CD4-positive, alpha-beta T cell treated with Interleukin-15 for 4 hours (primary cell): ENCODE data around the gene SZT2.
"Not testable (repeated sequence)": the region's sequence is repeated elsewhere in the genome, so short reads cannot be mapped to it uniquely, and the experiment has no call there.

ENCODE experiments used
- DNase-seq: peaks from one replicate; pipeline ENCODE4 v3.0.0-alpha.2; 2020; ENCODE audit warnings: low spot score

Gene SZT2

DNA sequence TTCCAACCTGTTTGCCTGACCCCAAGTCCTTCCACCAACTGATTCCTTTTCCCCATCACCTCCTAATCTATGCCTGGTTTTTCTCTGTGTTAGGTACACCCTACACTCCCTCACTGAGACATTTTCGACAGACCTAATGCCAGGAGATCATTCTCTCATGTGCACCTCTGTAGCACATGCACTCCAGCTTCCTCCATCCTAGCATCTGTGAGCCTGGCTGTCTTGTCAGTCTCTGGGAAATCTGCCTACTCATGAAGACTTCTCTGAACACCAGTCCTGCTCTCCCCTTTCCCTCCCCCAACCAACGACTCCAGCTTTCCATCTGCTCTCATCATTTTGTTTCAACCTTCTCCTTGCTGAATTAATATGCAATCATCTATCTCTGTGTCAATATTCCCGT, 1.1 kb upstream of the SZT2 start:
- DNase-seq, result no peak

DNA sequence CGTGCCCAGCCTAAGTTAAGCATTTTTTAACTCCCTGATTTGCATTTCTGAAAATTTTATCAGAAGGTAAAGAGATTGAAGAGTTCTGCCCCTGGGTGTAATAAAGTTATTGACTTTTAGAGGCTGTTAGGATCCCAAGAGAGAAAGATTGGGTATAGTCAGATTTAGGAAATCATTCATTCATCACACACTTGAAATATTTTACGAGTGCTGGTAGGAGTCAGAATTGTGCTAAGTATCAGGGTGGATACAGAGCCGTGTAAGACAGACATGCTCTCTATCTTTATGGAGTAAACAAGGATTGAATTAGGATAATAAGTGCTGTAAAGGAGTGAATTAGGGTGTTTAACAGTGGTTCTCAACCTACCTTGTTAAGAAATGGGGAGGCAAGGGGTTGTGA, 3.0 kb downstream of the SZT2 start:
- no peak for DNase-seq

DNA sequence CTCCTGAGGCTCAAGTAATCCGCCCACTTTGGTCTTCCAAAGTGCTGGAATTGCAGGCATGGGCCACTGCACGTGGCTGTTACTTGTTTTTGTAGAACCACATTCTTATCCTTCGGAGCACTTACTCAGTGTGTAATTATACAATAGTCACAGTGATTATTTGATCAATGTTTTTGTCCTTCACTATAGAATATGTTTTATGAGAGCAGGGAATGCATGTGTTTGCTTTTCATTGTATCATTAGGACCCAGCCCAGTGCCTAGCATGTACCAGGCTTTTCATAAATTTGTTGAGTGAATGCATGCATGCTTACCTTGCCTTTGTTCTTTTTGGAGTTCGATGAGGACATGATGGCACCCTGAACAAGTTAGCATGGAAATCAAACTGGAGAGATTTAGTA, 5.8 kb downstream of the SZT2 start:
- DNase-seq, result no peak

DNA sequence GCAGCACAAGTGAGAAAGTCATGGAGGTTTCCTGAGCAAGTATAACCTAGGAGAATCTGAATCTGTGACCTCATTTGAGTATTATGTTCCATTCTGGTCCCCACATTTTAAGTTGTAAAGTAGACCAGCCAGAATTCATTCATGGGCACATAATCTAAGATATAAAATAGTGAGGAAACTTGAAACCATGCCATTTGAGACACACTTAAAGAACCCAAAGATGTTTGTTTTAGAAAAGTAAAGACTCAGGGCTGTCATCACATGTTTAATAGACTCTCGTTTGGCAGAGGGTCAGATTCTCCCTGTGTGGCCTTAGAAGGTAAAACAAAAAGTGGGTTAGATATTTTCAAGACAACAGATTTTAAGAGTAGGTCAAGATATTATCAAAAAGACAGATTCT, 6.4 kb downstream of the SZT2 start:
- no peak for DNase-seq

DNA sequence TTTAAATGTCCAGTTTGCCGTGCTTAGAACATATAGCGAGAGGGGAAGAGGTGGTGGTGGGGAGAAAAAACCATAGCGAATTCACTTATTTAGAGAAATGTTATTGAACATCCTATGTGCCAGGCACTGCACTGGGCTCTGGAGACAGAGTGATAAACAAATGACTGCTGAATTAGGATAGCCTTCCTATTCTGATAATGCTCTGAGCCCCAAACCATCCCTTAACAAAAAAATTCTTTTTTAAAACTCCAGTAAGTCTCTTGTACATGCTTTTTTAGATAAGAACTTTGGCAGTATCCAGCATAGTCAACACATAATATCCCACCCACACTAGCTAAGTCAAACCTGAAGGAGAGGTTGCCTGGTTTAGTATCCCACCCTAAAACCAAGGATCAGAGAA, 8.5 kb downstream of the SZT2 start:
- no peak for DNase-seq

GRCh38 chr1:43400441-43400840, 10.7 kb downstream of the SZT2 start:
- not testable (repeated sequence) for DNase-seq

- no peak for DNase-seq
Measured at GRCh38 chr1:43402089-43402865, 12.6 kb downstream of the SZT2 start.

GRCh38 chr1:43404353-43404752, 14.7 kb downstream of the SZT2 start:
- DNase-seq, result no peak

DNA sequence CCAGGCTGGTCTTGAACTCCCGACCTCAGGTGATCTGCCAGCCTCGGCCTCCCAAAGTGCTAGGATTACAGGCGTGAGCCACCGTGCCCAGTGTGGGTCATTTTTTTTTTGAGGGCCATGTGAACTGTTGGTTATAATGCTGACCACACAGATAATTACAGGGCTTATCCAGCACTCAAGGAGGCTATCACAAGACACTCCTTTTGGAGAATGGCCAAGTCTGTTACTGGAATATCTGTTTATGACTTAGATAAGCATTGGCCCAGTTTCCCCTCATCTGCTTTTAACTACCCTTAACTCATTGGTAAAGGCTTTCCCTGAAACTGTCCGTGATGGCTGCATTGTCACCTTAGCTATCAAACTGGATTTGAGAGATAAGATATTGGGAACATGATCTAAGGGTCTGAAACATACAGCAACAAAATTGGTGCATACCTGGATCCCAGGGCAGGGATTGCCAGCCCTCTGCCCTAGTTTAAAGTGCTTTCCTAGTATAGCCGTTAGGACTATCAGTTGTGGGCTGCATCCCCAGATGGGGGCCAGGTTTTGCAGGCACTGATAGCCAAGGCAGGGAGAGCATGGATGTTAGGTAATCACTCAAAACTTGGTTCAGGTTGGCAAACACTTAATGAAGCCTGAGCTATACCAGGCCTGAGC, 15.6 kb downstream of the SZT2 start:
- no peak for DNase-seq

- no peak for DNase-seq
Measured at GRCh38 chr1:43405876-43406234, 16.2 kb downstream of the SZT2 start.

DNA sequence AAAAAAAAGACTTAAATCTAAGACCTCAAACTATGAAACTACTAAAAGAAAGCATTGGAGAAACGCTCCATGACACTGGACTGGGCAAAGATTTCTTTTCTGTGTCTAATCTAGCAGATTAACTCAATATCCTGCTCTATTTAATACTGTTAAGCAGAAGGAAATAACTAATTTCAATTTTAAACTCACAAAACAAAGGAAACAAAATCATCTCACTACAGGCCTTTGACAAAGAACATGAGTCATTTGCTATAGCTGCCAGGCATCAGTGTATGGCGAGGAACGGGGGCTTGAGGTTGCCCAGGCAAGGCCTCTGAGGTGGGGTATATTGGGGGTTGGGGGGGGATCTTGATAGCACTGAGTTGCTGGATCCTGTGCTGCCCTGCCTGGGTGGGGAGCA, 20.9 kb downstream of the SZT2 start:
- DNase-seq, result no peak

DNA sequence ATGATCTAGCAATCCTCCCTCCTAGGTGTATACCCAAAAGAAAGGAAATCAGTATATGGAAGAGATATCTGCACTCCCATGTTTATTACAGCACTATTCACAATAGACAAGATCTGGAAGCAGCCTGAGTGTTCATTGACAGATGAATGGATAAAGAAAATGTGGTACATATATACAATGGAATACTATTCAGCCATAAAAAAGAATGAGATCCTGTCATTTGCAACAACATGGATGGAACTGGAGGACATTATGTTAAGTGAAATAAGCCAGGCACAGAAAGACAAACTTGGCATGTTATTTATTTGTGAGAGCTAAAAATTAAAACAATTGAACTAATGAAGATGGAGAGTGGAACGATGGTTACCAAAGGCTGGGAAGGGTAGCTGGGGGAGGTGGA, 23.7 kb downstream of the SZT2 start:
- DNase-seq, result not testable (repeated sequence)

GRCh38 chr1:43414634-43415223, 25.0 kb downstream of the SZT2 start:
- peak; percentile 71 for DNase-seq

DNA sequence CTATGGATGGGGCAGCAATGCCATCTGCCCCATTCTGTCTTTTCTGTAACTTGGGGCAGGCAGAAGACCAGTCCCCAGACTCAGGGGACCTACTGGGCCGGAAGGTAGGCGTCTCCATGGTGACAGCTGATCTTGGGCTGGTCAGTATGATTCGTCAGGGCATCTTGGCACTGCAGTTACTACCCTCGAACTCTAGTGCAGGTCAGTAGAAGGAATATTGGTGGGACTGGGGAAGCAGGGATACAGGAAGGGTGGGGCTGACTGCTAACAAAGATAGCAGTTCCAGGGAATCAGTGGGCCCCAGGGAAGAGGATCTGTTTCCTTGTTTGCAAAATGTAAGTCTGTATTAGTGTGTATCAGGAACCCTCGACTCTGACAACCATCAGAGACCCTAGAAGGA, 26.2 kb downstream of the SZT2 start:
- no peak for DNase-seq

DNA sequence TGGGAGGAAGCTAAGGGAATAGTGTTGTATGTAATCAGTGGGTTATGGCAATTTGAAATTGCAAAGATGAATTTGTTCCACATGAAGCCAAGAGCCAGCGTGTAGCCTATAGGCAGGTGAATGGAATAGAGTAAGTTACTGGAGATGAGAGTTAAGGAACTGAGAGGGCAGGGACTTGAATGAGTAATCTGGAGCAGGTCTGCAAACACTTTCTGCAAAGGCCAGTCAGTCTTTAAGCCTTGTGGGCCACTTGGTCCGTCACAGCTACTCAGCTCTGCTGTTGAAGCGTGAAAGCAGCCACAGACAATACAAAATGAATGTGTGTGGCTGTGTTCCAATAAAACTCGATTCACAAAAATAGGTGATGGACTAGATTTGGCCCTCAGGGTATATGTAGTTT, 29.2 kb downstream of the SZT2 start:
- DNase-seq, result no peak

DNA sequence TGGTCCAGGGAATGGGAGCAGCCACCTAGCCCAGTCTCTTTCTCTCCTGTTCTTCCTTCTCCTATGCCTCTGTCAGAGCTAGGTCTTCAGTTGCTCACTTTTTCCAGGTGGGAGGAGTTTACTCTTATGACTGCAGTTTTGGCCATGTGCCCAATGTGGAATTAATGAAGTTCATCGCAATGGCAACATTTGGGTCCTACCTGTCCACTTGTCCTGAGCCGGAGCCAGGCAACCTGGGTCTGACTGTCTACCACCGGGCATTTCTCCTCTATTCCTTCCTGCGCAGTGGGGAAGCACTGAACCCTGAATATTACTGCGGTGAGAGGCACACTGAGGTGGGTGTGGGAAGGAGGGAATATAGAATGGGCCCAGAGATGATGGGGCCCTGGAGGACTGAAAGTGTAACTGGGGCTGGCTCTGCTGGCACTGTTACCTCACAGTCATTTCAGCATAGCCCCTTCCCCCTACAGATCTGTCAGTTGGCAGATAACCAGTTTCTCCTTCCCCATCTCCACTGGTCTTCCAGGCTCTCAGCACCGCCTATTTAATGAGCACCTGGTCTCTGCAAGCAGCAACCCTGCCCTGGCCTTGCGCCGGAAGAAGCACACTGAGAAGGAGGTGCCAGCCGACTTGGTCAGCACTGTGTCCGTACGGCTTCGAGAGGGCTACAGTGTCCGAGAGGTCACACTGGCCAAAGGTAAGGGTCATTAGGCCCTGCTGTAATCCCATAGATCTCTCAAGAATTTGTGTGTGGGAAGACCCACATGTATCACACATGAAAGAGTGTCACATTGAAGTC, 30.1 kb downstream of the SZT2 start:
- no peak for DNase-seq

GRCh38 chr1:43420874-43421273, 31.2 kb downstream of the SZT2 start:
- DNase-seq, result no peak

- DNase-seq, result no peak
Measured at GRCh38 chr1:43421396-43421795, 31.7 kb downstream of the SZT2 start.

- no peak for DNase-seq
Measured at GRCh38 chr1:43421976-43422750, 32.5 kb downstream of the SZT2 start.

- no peak for DNase-seq
Measured at GRCh38 chr1:43422995-43423671, 33.4 kb downstream of the SZT2 start.
